AG08395 (cell line): Measurements from ENCODE around the gene GRB7.

ENCODE experiments used
- DNase-seq: peaks from one replicate; pipeline ENCODE4 v3.0.0; 2012; ENCODE audit warnings: mixed read lengths, low spot score

The GRB7 gene

DNA sequence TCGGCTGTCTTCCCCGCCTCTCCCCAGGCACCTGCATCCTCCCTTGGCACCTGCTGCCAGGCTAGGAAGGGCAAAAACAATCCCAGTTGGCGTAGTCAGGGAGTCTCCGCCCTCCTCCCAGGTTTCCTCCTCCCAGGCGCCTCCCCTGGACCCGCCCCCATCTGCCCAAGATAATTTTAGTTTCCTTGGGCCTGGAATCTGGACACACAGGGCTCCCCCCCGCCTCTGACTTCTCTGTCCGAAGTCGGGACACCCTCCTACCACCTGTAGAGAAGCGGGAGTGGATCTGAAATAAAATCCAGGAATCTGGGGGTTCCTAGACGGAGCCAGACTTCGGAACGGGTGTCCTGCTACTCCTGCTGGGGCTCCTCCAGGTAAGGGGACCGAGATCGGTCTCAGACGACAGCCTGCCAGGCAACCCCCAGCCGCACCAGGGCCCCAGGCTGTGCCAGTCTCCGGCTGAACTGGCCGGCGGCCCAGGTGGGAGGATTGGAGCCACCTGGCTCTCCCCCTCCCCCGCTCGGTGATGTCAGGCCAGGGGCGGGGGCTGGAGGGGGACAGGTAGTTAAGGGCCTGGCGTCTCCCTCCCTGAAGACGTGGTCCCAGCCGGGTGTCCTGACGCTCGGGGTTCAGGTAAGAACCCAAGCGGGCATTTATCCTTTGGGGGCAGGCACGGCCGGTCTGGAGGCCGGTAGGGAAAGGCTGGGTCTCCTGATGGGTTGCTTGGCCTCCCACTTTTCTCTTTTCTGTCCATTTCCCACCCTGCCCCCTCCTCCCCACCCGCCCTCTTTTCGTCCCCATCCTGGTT is at the start of gene GRB7:
GRB7 (plus strand) TSS at position 179 of the 808 bp plus-strand sequence. CDS start 4,364 bp downstream, outside the sequence.
- DNase-seq = no peak

DNA sequence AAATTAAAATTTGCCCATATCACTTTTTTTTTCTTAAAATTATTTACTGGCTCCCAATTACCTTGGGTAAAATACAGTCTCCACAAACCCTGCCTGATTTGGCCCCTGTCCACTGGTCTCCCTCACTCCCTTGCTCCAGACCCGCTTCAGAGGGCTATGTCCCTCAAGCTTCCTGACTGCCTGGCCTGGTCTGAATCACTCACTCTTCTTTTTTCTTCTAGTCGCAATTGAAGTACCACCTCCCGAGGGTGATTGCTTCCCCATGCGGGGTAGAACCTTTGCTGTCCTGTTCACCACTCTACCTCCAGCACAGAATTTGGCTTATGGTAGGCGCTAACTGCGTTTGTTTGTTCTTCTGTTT is 49.3 kb upstream of the GRB7 start:
- no peak for DNase-seq

GRCh38 chr17:39688945-39689344 is 48.8 kb upstream of the GRB7 start:
- DNase-seq = no peak

- no peak for DNase-seq
Measured at GRCh38 chr17:39694593-39694992, 43.1 kb upstream of the GRB7 start.

DNA sequence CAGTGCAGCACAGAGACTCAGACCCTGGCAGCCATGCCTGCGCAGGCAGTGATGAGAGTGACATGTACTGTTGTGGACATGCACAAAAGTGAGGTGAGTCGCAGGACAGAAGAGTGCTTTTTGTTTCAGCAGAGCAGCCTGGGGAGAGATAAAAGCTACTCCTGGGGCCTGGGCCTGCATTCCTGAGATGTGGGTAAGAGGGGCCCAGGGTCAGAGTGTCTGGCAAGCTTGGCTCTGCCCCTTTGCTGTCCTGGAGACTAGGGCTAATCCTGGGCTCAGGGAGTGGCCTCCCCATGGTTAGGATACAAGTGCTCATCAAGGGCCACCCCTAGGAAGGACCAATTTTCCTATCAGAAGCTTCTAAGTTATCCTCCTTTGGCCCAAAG is 42.7 kb upstream of the GRB7 start:
- DNase-seq = no peak

DNA sequence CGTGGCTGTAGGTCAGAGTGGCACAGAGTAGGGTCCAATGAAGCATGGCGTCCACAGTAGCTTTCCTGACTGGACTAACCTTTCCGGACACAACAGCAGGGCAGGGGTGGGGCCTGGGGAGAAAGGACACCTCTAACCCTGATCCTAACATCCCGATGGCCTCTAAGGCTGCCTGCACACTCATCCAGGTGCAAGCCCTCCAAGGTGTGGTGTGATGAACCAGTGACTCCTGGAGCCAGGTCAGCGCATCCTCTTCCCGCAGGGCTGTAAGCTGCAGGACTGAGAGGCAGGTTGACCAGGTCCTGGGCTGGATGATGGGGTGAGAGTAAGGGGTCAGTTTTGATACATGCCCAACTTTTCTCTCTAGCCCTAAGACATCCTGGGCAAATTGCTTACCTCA is 41.0 kb upstream of the GRB7 start:
- no peak for DNase-seq

DNA sequence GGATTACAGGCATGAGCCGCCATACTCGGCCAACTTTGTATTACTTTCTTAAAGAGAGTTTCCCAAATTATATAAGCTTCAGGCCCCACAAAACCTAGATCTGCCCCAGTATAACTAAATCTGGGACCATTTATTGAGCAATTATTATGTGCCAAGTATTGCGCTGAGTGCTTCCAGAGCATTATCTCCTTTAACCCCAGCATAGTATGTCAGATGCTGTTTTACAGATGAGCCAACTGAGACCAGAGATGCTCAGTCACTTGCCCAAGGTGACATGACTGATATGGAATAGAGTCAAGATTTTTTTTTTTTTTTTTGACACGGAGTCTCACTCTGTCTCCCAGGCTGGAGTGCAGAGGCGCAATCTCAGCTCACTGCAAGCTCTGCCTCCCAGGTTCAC is 39.8 kb upstream of the GRB7 start:
- no peak for DNase-seq

GRCh38 chr17:39699157-39699817 is 38.5 kb upstream of the GRB7 start:
- peak; percentile 21 for DNase-seq

GRCh38 chr17:39699818-39700147 is 38.0 kb upstream of the GRB7 start, which contains the start of gene ERBB2:
Gene ERBB2 (plus strand): TSS chr17:39700064. CDS start chr17:39700239, 175 bp downstream.
- DNase-seq = peak; percentile 90

DNA sequence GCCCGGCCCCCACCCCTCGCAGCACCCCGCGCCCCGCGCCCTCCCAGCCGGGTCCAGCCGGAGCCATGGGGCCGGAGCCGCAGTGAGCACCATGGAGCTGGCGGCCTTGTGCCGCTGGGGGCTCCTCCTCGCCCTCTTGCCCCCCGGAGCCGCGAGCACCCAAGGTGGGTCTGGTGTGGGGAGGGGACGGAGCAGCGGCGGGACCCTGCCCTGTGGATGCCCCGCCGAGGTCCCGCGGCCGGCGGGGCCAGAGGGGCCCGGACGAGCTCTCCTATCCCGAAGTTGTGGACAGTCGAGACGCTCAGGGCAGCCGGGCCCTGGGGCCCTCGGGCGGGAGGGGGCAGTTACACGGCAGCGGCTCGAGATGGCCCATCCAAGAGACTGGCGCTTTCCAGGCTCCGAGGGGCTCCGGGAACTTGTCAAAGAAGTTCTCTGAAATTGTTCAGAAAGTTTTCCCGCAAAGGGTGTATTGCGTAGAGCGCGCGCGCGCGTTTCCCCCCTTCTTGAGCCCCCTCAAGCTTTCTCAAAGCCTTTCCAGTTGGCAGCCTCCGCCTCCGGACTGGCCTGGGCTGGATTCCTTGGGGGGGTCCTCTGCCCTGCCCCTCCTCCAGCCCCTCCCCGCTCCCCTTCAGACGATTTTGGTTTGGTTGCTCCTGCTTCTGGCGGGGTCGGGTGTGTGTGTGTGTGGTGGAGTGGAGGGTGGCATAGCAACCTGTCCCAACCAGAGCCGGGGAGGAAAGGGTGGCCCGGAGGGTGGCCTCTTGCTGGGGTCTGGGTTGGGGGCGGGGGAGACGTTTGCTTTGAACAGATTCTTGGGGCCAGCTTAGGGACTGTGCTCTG is 37.4 kb upstream of the GRB7 start:
- peak; percentile 59 for DNase-seq

GRCh38 chr17:39701012-39701783 is 36.5 kb upstream of the GRB7 start:
- DNase-seq = no peak

DNA sequence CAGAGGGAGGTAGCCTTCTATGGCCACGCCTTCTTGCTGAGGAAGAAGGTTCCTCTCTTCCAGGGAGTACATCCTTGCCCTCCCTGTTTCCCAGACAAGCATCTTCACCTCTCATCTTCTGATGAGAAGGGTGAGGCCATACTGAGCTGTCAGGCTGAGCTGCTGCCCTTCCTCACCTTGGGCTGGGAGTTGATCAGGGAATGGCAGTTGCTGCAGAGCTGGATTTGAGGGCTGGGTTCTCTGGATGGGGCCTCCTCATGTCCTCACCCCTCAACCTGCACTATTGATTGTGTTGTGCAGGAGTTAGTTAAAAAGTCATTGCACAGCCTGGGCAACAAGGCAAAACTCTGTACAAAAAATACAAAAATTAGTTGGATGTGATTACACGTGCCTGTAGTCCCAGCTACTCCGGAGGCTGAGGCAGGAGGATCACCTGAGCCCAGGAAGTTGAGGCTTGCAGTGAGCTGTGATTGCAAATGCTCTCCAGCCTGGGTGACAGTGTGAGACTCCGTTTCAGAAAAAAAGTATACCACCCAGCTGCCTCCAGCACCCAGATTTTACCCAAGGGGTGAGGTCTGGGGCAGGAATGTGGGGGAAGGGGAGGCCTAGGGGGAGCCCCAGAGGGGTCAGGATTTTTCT is 35.8 kb upstream of the GRB7 start:
- DNase-seq = no peak

DNA sequence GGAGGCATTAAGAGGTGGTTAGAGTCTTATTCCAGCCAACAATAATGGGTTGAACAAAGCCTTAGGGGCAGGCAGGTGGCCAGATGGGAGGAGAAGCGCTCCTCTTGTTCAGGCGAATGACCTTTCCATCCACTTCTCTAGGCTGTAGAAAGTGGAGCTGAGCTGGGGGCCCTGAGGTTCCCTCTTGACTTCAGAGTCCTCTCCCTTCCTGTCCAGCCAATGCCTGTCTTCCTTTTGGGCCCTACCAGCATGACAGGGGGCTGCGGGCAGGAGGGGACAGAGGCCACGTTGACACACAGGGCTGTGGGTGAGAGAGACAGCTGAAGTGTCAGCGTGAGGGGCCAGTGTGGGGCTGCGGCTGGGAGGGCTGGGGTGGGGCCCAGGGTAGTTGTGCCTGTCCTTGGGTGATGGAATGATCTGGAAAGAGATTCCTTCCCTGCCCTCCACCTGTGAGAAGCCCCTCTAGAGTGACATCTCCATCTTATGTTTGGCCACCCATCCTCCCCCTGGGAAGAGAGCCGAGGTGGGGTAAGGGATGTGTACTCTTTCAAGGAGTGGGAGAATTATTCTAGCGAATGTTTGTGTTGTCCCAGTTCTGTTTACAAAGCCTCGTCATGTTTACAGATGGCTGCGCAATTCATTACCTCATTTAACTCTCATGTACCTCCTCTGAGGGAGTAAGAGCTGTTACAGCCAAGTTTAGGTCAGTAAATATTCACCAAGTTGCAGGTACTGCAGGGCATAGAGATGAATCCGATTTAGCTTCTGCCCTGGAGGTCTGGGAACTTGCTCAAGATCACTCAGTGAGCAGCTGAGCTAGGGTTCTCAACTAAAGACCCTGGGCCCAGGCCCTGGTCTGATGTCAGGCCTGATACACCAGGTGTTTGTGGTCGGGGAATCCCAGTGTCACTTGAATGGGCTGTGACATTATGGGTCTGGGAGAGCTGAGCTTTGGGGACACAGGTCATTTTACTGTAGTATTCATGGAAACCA is 34.5 kb upstream of the GRB7 start:
- no peak for DNase-seq

DNA sequence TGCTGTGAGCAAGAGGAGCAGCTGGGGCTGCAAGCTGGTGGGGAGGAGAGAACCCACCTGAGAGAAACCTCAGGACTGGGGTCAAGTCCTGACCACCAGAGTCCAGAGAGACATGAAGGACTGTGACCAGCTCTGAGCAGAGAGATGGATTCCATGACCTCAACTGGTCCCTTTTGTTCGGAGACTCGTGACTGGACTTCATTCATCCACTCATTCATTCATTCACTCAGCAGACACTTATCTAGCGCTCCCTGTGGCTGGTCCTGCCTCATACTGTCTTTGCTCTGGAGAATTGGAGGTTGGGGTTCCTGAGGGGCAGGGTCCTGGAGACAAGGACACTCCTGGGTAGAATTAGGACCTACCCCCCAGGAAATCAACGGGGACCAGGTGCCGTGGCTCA is 33.8 kb upstream of the GRB7 start:
- DNase-seq = no peak

DNA sequence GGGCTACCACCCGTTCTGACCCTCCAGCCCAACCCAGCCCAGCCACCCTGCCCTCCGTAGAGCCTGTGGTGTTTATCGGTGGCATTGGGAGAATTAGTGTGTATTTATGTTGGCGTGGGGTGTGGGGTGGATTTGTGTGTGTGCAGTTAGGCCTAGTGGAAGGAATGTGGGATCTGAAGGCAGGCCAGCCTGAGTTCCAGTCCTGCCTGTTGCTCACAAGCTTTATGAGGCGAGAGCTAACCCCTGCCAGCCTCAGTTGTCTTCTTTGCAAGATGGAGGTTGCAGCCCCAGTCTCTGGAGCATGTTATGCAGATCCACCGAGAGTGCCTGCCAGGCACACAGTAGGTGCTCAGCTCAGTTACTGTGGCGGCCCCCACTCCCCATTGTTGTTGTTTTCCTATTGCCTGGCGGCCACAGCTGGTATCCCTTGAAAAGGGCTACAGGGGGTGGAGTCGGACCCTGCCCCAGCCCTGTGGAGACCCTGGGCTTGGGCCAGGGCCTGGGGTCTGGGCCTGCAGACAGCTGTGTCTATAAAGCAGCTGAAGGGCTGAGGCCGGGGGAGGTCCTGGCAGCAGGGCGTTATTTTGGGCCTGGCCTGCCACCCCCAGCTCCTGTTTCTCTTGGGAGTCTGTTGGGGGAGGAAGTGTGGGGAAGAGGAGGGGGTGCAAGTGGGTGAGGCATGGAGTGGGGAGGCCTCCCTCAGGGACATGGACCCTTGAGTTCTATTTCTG is 32.8 kb upstream of the GRB7 start:
- DNase-seq = peak; percentile 41

GRCh38 chr17:39705786-39706348 is 31.9 kb upstream of the GRB7 start:
- no peak for DNase-seq

GRCh38 chr17:39706383-39706782 is 31.4 kb upstream of the GRB7 start:
- no peak for DNase-seq

DNA sequence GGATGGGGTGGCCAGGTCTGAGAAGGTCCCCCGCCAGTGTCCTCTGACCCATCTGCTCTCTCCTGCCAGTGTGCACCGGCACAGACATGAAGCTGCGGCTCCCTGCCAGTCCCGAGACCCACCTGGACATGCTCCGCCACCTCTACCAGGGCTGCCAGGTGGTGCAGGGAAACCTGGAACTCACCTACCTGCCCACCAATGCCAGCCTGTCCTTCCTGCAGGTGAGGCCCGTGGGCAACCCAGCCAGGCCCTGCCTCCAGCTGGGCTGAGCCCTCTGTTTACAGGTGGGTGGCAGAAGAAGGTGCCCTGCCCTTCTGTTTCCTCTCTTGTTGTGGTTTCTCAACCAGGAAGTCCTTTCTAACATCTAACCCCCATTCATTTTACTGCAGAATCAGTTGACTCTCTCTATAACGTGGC is 30.8 kb upstream of the GRB7 start:
- DNase-seq = no peak

DNA sequence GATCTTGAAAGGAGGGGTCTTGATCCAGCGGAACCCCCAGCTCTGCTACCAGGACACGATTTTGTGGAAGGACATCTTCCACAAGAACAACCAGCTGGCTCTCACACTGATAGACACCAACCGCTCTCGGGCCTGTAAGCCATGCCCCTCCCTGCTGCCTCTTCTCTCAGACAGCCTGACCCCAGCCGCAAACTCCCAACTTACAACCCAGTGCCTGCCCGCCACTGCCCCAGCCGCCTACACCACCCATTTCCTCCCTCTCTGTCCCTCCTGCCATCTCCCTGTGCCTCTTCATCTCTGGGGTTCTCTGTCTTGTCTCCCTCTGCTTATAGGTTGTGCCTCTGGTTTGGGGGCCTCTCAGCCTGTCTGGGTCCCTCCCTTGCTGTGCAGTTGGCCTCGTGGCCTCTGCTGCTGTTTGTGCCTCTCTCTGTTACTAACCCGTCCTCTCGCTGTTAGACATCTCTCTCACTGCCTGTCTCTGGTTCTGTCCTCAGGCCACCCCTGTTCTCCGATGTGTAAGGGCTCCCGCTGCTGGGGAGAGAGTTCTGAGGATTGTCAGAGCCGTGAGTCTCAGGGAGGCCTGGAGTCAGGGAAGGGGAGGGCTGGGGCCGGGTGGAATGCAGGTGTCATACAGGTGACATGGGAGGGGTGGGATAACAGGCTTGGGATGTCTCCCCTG is 28.3 kb upstream of the GRB7 start:
- DNase-seq = no peak
